H1 (cell line): ENCODE measurements around the gene RNF212B. TPM values are rescaled to one million over a fixed set of nuclear protein-coding genes. Genes with fewer than 3 reads are reported as not detected.

Experiments
- ATF3 ChIP-seq: IDR thresholded peaks from 2 replicates; pipeline ENCODE4 v1.6.1; 2011; ENCODE audit warnings: low read depth, mild to moderate bottlenecking, low read length; ENCODE audit not compliant: insufficient read depth
- USF2 ChIP-seq: IDR thresholded peaks from 2 replicates; pipeline ENCODE4 v1.6.1; 2011; ENCODE audit warnings: low read length, improper control_type of control experiment
- YY1 ChIP-seq: IDR thresholded peaks from 2 replicates; pipeline ENCODE4 v1.6.1; 2011; ENCODE audit warnings: low read depth, mild to moderate bottlenecking, low read length
- polyA plus RNA-seq, 7 experiments: library from polyadenylated mRNA; depleted of rRNA in 3 of 7; stranded (reverse) in 5 of 7; unstranded in 2 of 7; fragments of >200 nt in 5 of 7; fragments of 200-250 nt in 2 of 7; gene quantifications; 1 replicate in 5 of 7; 2 replicates in 1 of 7; 4 replicates in 1 of 7; pipeline versions ENCODE4 v1.2.1 to v1.2.3, GENCODE V29; 2011 to 2013; ENCODE audit warnings: missing spikeins in 2 of 7, mixed read lengths in 2 of 7
- total RNA-seq: library from RNA; stranded (reverse); fragmentation: NEBNext Ultra II Directional; extraction: Animal tissue kit (Norgen Biotek cat#: 25700); gene quantifications from 2 replicates; pipeline ENCODE4 v1.2.1, GENCODE V29; 2021

Gene RNF212B
- total and polyA plus RNA-seq, 2 of the 8 experiments (the other 6 are each of a cell fraction or from before 2014, with no cell fraction given): 0.95 to 1.2 TPM

DNA sequence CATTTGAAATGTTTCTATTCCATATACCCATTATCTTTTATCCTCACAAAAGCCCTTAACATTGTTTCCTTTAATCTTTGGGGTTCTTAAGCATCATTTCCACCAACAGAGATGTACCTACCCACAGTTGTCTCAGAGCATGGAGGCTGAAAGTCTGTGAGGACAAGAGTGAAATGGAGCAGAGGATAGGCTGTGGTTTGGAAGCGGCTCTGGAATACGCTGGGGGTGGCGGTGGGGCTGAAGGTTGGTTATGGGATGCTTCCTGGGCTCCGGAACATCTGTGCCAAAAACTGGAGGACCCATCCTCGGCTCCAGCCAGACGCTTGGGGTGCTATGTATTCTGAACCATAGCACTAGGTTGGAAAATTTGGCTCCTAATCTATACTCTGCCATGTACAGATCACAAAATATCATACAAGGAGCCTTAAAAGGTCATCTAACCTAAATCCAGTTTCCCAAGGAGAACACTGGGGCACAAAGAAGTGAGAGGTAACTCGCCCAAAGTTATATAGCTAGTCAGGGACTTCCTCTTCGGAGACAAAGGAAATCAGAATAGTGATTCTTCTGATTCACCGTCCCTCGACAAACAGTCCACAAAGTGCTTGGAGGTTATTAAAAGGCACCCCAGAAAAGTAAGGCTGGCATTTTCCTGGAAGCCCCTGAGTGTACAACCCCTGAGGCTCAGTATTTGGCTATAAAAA is 62.4 kb downstream of the RNF212B start (continued):
- no peak for TF ChIP-seq ATF3
- TF ChIP-seq YY1: no peak
- TF ChIP-seq USF2: no peak
